ENCODE measurements around the gene MLF1. TPM values are rescaled to one million over a fixed set of nuclear protein-coding genes. Genes with fewer than 3 reads are reported as not detected.

Gene MLF1
- total RNA-seq, 1 experiment from 2014 or later, result 43.7 TPM

DNA sequence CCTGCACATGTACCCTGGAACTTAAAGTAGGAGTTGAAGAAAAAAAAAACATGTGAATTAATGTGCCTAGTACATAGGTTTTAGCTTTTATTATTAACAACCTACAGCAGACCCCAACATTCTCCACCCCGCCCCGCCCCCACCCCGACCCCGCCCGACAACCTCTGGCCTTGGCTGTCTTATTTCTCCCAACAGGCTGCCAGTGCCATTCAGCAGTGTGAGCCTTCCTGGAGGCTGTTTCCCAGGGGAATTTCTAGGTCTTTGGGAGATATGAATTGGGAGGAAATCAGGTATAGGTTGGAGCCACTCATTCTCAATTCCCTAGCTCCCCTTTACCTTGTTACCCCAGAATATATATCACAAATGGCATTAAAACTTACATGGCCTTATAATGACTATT is 8.3 kb upstream of the MLF1 start:
- H2AFZ ChIP-seq (ENCODE audit: low read depth, low read length, poor library complexity, severe bottlenecking), result no peak overlapping the region
- no peak overlapping the region for H3K27ac ChIP-seq (ENCODE audit: low read depth, low read length)
- H3K9ac ChIP-seq (ENCODE audit: low read length), result no peak overlapping the region
- TF ChIP-seq, protein P1, sequence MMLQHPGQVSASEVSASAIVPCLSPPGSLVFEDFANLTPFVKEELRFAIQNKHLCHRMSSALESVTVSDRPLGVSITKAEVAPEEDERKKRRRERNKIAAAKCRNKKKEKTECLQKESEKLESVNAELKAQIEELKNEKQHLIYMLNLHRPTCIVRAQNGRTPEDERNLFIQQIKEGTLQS (IDR thresholded peaks at IDR 0.05), result no peak
- TF ChIP-seq, protein P2, sequence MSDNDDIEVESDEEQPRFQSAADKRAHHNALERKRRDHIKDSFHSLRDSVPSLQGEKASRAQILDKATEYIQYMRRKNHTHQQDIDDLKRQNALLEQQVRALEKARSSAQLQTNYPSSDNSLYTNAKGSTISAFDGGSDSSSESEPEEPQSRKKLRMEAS (IDR thresholded peaks at IDR 0.05), result no peak
- TF ChIP-seq, protein P3, sequence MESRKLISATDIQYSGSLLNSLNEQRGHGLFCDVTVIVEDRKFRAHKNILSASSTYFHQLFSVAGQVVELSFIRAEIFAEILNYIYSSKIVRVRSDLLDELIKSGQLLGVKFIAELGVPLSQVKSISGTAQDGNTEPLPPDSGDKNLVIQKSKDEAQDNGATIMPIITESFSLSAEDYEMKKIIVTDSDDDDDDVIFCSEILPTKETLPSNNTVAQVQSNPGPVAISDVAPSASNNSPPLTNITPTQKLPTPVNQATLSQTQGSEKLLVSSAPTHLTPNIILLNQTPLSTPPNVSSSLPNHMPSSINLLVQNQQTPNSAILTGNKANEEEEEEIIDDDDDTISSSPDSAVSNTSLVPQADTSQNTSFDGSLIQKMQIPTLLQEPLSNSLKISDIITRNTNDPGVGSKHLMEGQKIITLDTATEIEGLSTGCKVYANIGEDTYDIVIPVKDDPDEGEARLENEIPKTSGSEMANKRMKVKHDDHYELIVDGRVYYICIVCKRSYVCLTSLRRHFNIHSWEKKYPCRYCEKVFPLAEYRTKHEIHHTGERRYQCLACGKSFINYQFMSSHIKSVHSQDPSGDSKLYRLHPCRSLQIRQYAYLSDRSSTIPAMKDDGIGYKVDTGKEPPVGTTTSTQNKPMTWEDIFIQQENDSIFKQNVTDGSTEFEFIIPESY (IDR thresholded peaks at IDR 0.05; ENCODE audit: extremely low read depth, insufficient replicate concordance, low read length), result no peak
- no peak for TF ChIP-seq EZH2 (IDR thresholded peaks at IDR 0.05)
- TF ChIP-seq, protein P4, sequence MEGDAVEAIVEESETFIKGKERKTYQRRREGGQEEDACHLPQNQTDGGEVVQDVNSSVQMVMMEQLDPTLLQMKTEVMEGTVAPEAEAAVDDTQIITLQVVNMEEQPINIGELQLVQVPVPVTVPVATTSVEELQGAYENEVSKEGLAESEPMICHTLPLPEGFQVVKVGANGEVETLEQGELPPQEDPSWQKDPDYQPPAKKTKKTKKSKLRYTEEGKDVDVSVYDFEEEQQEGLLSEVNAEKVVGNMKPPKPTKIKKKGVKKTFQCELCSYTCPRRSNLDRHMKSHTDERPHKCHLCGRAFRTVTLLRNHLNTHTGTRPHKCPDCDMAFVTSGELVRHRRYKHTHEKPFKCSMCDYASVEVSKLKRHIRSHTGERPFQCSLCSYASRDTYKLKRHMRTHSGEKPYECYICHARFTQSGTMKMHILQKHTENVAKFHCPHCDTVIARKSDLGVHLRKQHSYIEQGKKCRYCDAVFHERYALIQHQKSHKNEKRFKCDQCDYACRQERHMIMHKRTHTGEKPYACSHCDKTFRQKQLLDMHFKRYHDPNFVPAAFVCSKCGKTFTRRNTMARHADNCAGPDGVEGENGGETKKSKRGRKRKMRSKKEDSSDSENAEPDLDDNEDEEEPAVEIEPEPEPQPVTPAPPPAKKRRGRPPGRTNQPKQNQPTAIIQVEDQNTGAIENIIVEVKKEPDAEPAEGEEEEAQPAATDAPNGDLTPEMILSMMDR (IDR thresholded peaks at IDR 0.05 in 2 of 3, conservative IDR thresholded peaks at IDR 0.05 in 1 of 3; ENCODE audit: borderline replicate concordance in 1 of 3, insufficient read depth in 1 of 3, low read depth in 2 of 3, low read length in 2 of 3), result no peak
- TF ChIP-seq CBX3 (IDR thresholded peaks at IDR 0.05; ENCODE audit: low read depth), result no peak
- no peaks in the 10 kb centered on the region for H3K36me3 ChIP-seq (ENCODE audit: control insufficient read depth in 1 of 2, insufficient read depth in 2 of 2, low read length in 2 of 2)
- no peak overlapping the region for H3K4me3 ChIP-seq (replicated peaks in 1 of 2; ENCODE audit: low read depth in 1 of 2, low read length in 2 of 2)
- no peak for DNase-seq (ENCODE audit: low read depth, low spot score)
- H3K27me3 ChIP-seq (ENCODE audit: insufficient read depth, low read length), result no peaks in the 10 kb centered on the region
- no TSS peak for BruUV-seq (replicated peaks)
- intact Hi-C loops (cut with micrococcal nuclease), result no loop called here
- no peak for ATAC-seq
- ChIA-PET CTCF (no interaction called here), RAD21 (ENCODE audit: low non-redundant PET in 1 of 2, low total read pairs in 2 of 2, uncharacterized antibody in 2 of 2, unreplicated experiment in 2 of 2) (no interaction called here), POLR2A (no interaction called here)
- no peaks in the 10 kb centered on the region for H3K79me2 ChIP-seq (ENCODE audit: insufficient read depth, low read length)
- no peaks in the 10 kb centered on the region for H4K20me1 ChIP-seq (ENCODE audit: insufficient read depth)
- H3K4me2 ChIP-seq (ENCODE audit: low read length), result no peak overlapping the region
- H3K9me2 ChIP-seq (ENCODE audit: insufficient read depth), result no peaks in the 10 kb centered on the region
- no peaks in the 10 kb centered on the region for H3K9me3 ChIP-seq (ENCODE audit: control insufficient read depth in 1 of 2, insufficient read depth in 1 of 2, low read depth in 1 of 2, low read length in 2 of 2)
- no peaks in the 10 kb centered on the region for H3K4me1 ChIP-seq (ENCODE audit: control insufficient read depth in 1 of 2, insufficient read depth in 2 of 2, low read length in 2 of 2)

Measured in HCT116 (cell line).